Measurements from ENCODE around the gene IFNA7.
"Not testable (repeated sequence)": the region's sequence is repeated elsewhere in the genome, so short reads cannot be mapped to it uniquely, and the experiment has no call there.

- TF ChIP-seq, protein P1, sequence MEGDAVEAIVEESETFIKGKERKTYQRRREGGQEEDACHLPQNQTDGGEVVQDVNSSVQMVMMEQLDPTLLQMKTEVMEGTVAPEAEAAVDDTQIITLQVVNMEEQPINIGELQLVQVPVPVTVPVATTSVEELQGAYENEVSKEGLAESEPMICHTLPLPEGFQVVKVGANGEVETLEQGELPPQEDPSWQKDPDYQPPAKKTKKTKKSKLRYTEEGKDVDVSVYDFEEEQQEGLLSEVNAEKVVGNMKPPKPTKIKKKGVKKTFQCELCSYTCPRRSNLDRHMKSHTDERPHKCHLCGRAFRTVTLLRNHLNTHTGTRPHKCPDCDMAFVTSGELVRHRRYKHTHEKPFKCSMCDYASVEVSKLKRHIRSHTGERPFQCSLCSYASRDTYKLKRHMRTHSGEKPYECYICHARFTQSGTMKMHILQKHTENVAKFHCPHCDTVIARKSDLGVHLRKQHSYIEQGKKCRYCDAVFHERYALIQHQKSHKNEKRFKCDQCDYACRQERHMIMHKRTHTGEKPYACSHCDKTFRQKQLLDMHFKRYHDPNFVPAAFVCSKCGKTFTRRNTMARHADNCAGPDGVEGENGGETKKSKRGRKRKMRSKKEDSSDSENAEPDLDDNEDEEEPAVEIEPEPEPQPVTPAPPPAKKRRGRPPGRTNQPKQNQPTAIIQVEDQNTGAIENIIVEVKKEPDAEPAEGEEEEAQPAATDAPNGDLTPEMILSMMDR (IDR thresholded peaks at IDR 0.05) = not testable (repeated sequence)
- not testable (repeated sequence) for TF ChIP-seq POLR2A (IDR thresholded peaks at IDR 0.05)
Measured at GRCh38 chr9:21202105-21202504, at the start of gene IFNA7.
